Peyer's patch (tissue), 4 donors: Measurements from ENCODE around the gene ZMYND12. TPM values are rescaled to one million over a fixed set of nuclear protein-coding genes. Genes with fewer than 3 reads are reported as not detected.
A peak's percentile ranks its signal among the peaks of the same experiment; 100 is the strongest.

Experiments used
- DNase-seq, 3 donors: peaks; one replicate each; pipeline ENCODE4 v3.0.0-alpha.2; 2017 to 2019
- H3K27ac ChIP-seq, 4 donors: fragments of 200-600 bp; sonication (generic); one replicate each; pipeline ENCODE4 v1.5.1; 2016 to 2019
- H3K27me3 ChIP-seq, 2 donors: fragments of 200-600 bp; sonication (generic); one replicate each; pipeline ENCODE4 v1.5.1; 2019
- H3K36me3 ChIP-seq, 3 donors: fragments of 200-600 bp; sonication (generic); one replicate each; pipeline ENCODE4 v1.5.1; 2016 to 2019
- H3K4me1 ChIP-seq, 4 donors: fragments of 200-600 bp; sonication (generic); one replicate each; pipeline ENCODE4 v1.5.1; 2016 to 2019
- H3K4me3 ChIP-seq, 4 donors: fragments of 200-600 bp; sonication (generic); 1 replicate in 3 of 4; 2 replicates in 1 of 4; pipeline ENCODE4 v1.5.1; 2016 to 2019; ENCODE audit warnings: mild to moderate bottlenecking in 1 of 4
- H3K9me3 ChIP-seq, 4 donors: fragments of 200-600 bp; sonication (generic); one replicate each; pipeline ENCODE4 v1.5.1; 2016 to 2019; ENCODE audit warnings: mild to moderate bottlenecking in 1 of 4
- POLR2A ChIP-seq, 2 donors: fragments of 450-650 bp; IDR thresholded peaks; one replicate each; pipeline ENCODE4 v1.5.1; 2017; ENCODE audit warnings: antibody characterized with exemption in 2 of 2, mild to moderate bottlenecking in 2 of 2, moderate library complexity in 2 of 2
- total RNA-seq, 4 donors: library from RNA; depleted of rRNA; stranded (reverse); fragments of >200 nt; gene quantifications; one replicate each; pipeline ENCODE4 v1.1.0, GENCODE V29; 2016
- TF ChIP-seq, protein P1 (sequence below), 6 experiments: fragments of 450-650 bp in 4 of 6; fragments of 200-600 bp in 2 of 6; sonication (generic) in 1 of 6; IDR thresholded peaks; one replicate each; pipeline ENCODE4 v1.5.1; 2017 to 2019; ENCODE audit warnings: antibody characterized with exemption in 6 of 6, mild to moderate bottlenecking in 3 of 6, moderate library complexity in 1 of 6

ZMYND12 gene
- total RNA-seq, 4 donors from 2014 or later = 0.54 to 3.0 (median 1.9) TPM; not detected in 1

GRCh38 chr1:42469727-42470126, 13.9 kb upstream of the ZMYND12 start:
- Histone ChIP-seq H3K4me3 (no peak overlapping the region), H3K36me3 (no peaks in the 10 kb centered on the region), H3K27ac (no peak overlapping the region), H3K9me3 (no peaks in the 10 kb centered on the region), H3K27me3 (no peaks in the 10 kb centered on the region), H3K4me1 (no peaks in the 10 kb centered on the region)
- DNase-seq = no peak
- TF ChIP-seq, protein P1, sequence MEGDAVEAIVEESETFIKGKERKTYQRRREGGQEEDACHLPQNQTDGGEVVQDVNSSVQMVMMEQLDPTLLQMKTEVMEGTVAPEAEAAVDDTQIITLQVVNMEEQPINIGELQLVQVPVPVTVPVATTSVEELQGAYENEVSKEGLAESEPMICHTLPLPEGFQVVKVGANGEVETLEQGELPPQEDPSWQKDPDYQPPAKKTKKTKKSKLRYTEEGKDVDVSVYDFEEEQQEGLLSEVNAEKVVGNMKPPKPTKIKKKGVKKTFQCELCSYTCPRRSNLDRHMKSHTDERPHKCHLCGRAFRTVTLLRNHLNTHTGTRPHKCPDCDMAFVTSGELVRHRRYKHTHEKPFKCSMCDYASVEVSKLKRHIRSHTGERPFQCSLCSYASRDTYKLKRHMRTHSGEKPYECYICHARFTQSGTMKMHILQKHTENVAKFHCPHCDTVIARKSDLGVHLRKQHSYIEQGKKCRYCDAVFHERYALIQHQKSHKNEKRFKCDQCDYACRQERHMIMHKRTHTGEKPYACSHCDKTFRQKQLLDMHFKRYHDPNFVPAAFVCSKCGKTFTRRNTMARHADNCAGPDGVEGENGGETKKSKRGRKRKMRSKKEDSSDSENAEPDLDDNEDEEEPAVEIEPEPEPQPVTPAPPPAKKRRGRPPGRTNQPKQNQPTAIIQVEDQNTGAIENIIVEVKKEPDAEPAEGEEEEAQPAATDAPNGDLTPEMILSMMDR (IDR thresholded peaks at IDR 0.05) = no peak
- no peak for TF ChIP-seq POLR2A (IDR thresholded peaks at IDR 0.05)

- Histone ChIP-seq H3K27me3 (no peaks in the 10 kb centered on the region), H3K4me3 (no peak overlapping the region), H3K4me1 (peaks cover 0 to 14% (median 4%) of the 10 kb centered on the region in 4 donors), H3K27ac (no peak overlapping the region), H3K36me3 (peaks cover 0 to under 1% (median 0%) of the 10 kb centered on the region in 3 donors), H3K9me3 (no peaks in the 10 kb centered on the region)
- TF ChIP-seq, protein P1 (IDR thresholded peaks at IDR 0.05) = no peak
- TF ChIP-seq POLR2A (IDR thresholded peaks at IDR 0.05) = no peak
- DNase-seq = no peak
These were observed 10.2 kb upstream of the ZMYND12 start for GRCh38 chr1:42466030-42466429.

DNA sequence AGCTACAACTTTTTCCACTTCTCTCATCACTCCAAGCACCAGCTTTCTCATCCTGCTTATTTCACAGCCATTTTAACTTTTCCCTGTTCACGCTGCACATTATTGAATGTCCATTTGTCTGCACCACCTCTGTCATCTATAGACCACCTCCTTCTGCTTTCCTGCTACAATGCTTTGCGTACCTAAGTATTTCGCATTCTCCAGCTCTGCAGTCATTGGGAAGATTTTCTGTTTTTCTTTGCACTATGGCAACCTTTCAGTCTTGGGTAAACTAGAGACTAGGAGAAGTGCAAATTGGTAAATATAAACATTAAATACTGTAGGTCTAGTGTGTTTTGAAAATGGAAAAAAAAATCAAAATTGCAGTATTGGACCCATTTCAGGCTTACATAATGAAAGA, 8.1 kb upstream of the ZMYND12 start:
- peaks cover 0 to 22% (median 0%) of the 10 kb centered on the region in 3 donors for H3K36me3 ChIP-seq
- H3K27ac ChIP-seq = no peak overlapping the region
- H3K4me3 ChIP-seq = peak overlapping the region in 1 of 4 donors; percentile 71

DNA sequence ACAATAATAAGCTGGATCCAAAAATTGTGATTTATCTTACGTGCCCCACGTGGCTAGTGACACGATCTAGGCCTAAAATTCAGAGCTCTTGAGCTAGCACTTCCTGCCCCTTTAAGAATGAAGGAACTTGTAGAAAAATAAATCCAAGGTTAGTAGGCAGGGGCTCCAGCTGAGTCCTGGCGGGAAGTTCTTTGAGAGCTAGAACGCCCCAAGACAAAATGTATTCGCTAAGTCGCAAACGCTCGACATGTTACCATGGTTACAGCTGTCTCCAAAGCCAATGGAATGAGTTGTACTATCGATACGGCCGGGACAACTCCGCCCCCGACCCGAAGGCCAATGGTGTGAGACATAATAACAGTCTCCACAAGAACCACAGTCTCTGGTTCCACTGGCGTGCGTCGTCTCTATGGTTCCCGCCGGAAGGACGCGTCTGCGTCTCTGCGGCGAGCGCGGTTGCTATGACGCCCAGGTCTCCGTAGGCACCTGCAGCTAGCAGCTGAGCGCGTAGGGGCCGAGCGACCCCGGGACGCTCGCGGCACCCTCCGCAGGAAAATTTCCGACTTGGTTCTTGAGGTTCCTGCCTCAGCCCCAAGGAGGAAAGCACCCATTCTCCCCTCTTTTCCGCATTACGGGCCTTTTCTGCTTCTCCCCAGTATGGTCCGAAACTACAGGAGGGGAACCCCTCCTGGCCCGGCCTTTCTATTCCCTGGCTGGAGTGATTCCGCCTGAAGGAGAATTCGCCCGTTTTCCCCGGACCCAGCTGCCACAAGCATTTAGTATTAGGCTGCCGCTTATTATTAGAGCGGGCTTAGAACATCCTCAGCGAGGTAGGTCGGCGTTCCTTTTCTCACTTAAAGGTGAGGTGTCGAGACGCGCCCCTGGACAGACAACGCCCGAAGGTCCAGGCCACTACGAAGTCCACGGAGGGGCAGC, 7.3 kb upstream of the ZMYND12 start, which contains the start of gene CCDC30:
TSS of gene CCDC30 (plus strand) at position 459 of the 936 bp plus-strand sequence. CDS start 17,266 bp downstream, outside the sequence.
- peak; percentile 96 to 98 (median 96) for DNase-seq
- no peak within 1 kb of the TSS for H3K27ac ChIP-seq
- H3K36me3 ChIP-seq = peaks cover 0 to 28% (median 0%) of the 10 kb centered on the region in 3 donors
- TF ChIP-seq POLR2A (IDR thresholded peaks at IDR 0.05) = peak in 1 of 2 donors; percentile 9
- TF ChIP-seq, protein P1 (IDR thresholded peaks at IDR 0.05) = no peak
- H3K9me3 ChIP-seq = no peaks in the 10 kb centered on the region
- no peaks in the 10 kb centered on the region for H3K27me3 ChIP-seq
- peak within 1 kb of the TSS; percentile 41 to 71 (median 54) for H3K4me3 ChIP-seq
- peaks cover 0 to 19% (median 4%) of the 10 kb centered on the region in 4 donors for H3K4me1 ChIP-seq

More for the DNA sequence above, 8.1 kb upstream of the ZMYND12 start:
- H3K4me1 ChIP-seq = peaks cover 0 to 14% (median 4%) of the 10 kb centered on the region in 4 donors
- TF ChIP-seq POLR2A (IDR thresholded peaks at IDR 0.05) = no peak
- TF ChIP-seq, protein P1 (IDR thresholded peaks at IDR 0.05) = no peak
- no peaks in the 10 kb centered on the region for H3K27me3 ChIP-seq
- DNase-seq = no peak
- H3K9me3 ChIP-seq = no peaks in the 10 kb centered on the region

DNA sequence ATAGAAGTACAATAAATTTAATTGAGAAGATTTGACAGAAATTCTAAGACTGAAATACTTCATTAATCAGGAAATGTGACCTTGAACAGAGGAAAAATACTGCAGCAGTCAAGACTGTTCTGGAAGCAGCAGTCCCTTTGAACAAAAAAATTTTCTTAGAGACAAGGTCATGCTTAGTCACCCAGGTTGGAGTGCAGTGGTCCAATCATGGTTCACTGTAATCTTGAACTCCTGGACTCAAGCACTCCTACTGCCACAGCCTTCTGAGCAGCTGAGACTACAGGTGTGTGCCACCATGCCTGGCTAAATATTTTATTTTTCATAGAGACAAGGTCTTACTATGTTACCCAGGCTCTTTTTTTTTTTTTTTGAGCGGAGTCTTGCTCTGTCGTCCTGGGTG, 5.4 kb upstream of the ZMYND12 start:
- Histone ChIP-seq H3K4me3 (no peak overlapping the region), H3K4me1 (peaks cover 0 to 30% (median 7%) of the 10 kb centered on the region in 4 donors), H3K27me3 (no peaks in the 10 kb centered on the region), H3K9me3 (no peaks in the 10 kb centered on the region), H3K27ac (no peak overlapping the region), H3K36me3 (peaks cover 0 to 28% (median 0%) of the 10 kb centered on the region in 3 donors)
- TF ChIP-seq, protein P1 (IDR thresholded peaks at IDR 0.05) = no peak
- TF ChIP-seq POLR2A (IDR thresholded peaks at IDR 0.05) = no peak
- no peak for DNase-seq
